RWPE1 (cell line): ENCODE data around the gene METTL23.

Experiments used
- CTCF ChIA-PET: fragments of 350-600 bp; sonication (Branson Sonifier 250); formaldehyde crosslinking; extraction: SDS; loops from one replicate; lab custom pipeline; 2021; lab: Yijun Ruan, JAX
- POLR2A ChIA-PET: fragments of 400-600 bp; formaldehyde crosslinking; extraction: SDS; loops from one replicate; lab custom pipeline; 2020; ENCODE audit warnings: antibody characterized with exemption; ENCODE audit not compliant: low non-redundant PET; lab: Yijun Ruan, JAX
- DNase-seq: peaks from one replicate; pipeline ENCODE4 v3.0.0; 2012; ENCODE audit warnings: low spot score
- H3K27ac ChIP-seq: fragments of 450-650 bp; 2 replicates; pipeline ENCODE4 v1.5.1; 2017
- CTCF ChIP-seq: fragments of 450-650 bp; conservative IDR thresholded peaks from 2 replicates; pipeline ENCODE4 v1.5.1; 2017; ENCODE audit warnings: low read depth, mild to moderate bottlenecking

METTL23 gene

GRCh38 chr17:76700617-76701470 lies 25.8 kb upstream of the METTL23 start:
- no peak for TF ChIP-seq CTCF
- CTCF ChIA-PET = no interaction called here
- POLR2A ChIA-PET = interaction anchor here (0.5 kb wide), 1 partner anchor 29 kb away, joined by 3 read pairs; no protein-coding TSS in a partner anchor
- peak; percentile 73 for DNase-seq
- peak overlapping the region; percentile 88 for H3K27ac ChIP-seq

- H3K27ac ChIP-seq = peak overlapping the region; percentile 88
- DNase-seq = no peak
- ChIA-PET CTCF (interaction anchor here (0.9 kb wide), 1 partner anchor 155 kb away, joined by 3 read pairs; no protein-coding TSS in a partner anchor), POLR2A (no interaction called here)
- no peak for TF ChIP-seq CTCF
Observed at GRCh38 chr17:76701471-76701967, 25.1 kb upstream of the METTL23 start.

- POLR2A ChIA-PET = interaction anchor here (0.6 kb wide), 1 partner anchor 155 kb away, joined by 3 read pairs; no protein-coding TSS in a partner anchor
- no peak for TF ChIP-seq CTCF
- no peak for DNase-seq
- CTCF ChIA-PET = interaction anchor here (0.9 kb wide), 1 partner anchor 156 kb away, joined by 3 read pairs; no protein-coding TSS in a partner anchor
- H3K27ac ChIP-seq = peak overlapping the region; percentile 48
Observed at GRCh38 chr17:76702076-76702475, 24.6 kb upstream of the METTL23 start.

- POLR2A ChIA-PET = no interaction called here
- CTCF ChIA-PET = no interaction called here
- H3K27ac ChIP-seq = peak overlapping the region; percentile 48
- TF ChIP-seq CTCF = no peak
- DNase-seq = no peak
Observed at GRCh38 chr17:76702941-76703637, 23.6 kb upstream of the METTL23 start.

GRCh38 chr17:76704805-76705204 lies 21.8 kb upstream of the METTL23 start:
- no peak for DNase-seq
- POLR2A ChIA-PET = no interaction called here
- H3K27ac ChIP-seq = no peak overlapping the region
- TF ChIP-seq CTCF = no peak
- CTCF ChIA-PET = interaction anchor here (0.6 kb wide), 1 partner anchor 353 kb away, joined by 4 read pairs; no protein-coding TSS in a partner anchor

- H3K27ac ChIP-seq = no peak overlapping the region
- DNase-seq = no peak
- TF ChIP-seq CTCF = no peak
- POLR2A ChIA-PET = no interaction called here
- CTCF ChIA-PET = interaction anchor here (0.6 kb wide), 1 partner anchor 32 kb away, joined by 3 read pairs; no protein-coding TSS in a partner anchor
Observed at GRCh38 chr17:76706817-76707216, 19.8 kb upstream of the METTL23 start.
